ENCODE data around the gene PLXDC1. TPM values are rescaled to one million over a fixed set of nuclear protein-coding genes. Genes with fewer than 3 reads are reported as not detected.
"Not testable (repeated sequence)": the region's sequence is repeated elsewhere in the genome, so short reads cannot be mapped to it uniquely, and the experiment has no call there.

PLXDC1 gene
- total RNA-seq, 1 donor from 2014 or later: 5.4 TPM

DNA sequence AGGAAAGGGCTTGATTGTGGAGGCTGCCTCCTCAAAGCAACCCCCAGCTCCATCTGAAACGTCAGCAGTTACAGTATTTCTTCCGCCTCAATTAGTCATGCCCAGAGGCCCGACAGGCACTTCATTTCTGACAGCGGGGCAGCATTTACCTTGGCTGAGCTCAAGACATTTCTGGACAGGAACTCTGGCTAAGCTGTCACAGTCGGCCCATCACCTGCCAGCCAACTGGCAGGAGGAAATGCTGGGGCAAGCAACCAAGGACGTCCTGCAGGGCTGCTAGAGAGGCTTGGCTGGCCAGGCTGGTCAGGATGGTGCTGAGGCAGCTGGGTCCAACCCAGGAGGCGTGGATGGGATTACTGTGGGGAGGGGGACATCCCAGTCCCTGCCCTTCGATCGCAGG is 27.8 kb downstream of the PLXDC1 start:
- no peak for DNase-seq

DNA sequence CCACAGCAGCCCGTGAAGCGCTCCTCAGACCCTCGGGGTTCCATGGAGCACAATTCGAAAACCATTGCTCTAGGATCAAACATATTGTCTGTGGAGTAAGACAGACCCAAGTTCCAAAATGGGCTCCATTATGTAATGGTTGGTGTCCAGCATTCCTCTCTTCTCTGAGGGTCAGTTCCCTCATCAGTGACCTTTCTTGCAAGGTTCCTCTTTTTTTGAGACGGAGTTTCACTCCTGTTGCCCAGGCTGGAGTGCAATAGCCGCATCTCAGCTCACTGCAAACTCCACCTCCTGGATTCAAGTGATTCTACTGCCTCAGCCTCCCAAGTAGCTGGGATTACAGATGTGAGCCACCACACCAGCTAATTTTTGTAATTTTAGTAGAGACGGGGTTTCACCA is 28.4 kb downstream of the PLXDC1 start:
- no peak for DNase-seq

DNA sequence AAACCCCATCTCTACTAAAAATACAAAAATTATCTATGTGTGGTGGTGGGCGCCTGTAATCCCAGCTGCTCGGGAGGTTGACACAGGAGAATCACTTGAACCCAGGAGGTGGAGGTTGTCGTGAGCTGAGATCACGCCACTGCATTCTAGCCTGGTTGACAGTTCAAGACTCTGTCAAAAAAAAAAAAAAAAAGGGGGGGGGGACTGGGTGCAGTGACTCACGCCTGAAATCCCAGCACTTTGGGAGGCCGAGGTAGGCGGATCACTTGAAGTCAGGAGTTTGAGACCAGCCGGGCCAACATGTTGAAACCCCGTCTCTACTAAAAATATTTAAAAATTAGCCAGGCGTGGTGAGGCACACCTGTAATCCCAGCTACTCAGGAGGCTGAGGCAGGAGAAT is 29.5 kb downstream of the PLXDC1 start:
- DNase-seq: not testable (repeated sequence)

DNA sequence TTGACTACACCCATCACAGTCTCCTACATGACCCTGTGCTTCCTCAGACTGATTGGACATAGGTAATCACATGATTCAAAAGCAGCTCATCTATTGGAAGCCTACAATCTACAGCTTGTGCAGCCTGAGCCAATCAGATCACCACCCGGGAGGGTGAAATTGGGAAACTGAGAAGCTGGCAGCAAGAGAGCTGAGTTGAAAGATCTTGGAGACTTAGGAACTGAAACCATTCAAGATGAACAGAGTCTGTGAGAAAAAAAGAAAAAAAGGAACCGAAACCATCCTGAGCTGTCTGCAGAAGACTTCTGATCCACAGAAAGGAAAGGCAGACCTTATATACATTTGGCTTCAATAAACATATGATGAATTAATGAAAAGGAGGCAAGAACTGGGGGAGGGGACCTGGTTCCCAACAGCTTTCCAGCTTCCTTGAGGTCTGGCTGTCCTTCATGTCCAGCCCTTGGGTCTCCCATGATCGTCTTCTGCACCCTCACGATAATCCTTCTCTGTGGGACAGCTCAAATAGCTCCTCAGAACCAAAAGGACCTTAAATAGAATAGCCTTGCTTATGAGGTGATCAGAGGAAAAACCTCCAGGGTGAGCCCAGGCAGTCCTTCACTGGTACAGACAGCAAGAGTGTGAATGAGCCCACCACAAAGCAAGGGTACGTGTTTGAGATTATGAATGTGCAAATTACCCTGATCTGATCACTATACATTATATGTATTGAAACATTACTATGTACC is 32.6 kb downstream of the PLXDC1 start:
- no peak for DNase-seq

- no peak for DNase-seq
Observed at GRCh38 chr17:39116224-39116623, 35.2 kb downstream of the PLXDC1 start.

GRCh38 chr17:39115135-39115534 is 36.3 kb downstream of the PLXDC1 start:
- no peak for DNase-seq

DNA sequence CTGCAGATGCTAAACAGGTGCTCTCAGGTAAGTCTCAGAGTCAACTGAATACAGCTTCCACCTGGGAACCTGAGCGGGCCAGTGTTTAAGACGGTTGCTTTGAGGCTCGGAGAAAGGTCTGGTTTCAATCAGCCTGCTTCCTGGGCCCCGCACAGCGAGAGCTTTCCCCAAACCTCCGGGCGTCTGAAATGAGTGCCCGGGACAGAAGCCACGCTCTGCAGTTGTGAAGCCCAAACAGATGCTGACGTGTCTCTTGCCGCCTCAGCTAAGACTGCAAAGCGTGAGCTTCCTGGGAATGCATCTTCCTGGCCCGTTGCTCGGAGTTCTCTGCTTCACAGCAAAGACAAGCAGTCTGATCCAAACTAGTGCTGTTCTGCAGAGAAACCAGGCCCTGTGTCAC is 36.7 kb downstream of the PLXDC1 start:
- no peak for DNase-seq

GRCh38 chr17:39113871-39114270 is 37.6 kb downstream of the PLXDC1 start:
- DNase-seq: no peak

GRCh38 chr17:39110435-39111136 is 40.9 kb downstream of the PLXDC1 start:
- DNase-seq: no peak

- DNase-seq: no peak
Observed at GRCh38 chr17:39108461-39109375, 42.7 kb downstream of the PLXDC1 start.

DNA sequence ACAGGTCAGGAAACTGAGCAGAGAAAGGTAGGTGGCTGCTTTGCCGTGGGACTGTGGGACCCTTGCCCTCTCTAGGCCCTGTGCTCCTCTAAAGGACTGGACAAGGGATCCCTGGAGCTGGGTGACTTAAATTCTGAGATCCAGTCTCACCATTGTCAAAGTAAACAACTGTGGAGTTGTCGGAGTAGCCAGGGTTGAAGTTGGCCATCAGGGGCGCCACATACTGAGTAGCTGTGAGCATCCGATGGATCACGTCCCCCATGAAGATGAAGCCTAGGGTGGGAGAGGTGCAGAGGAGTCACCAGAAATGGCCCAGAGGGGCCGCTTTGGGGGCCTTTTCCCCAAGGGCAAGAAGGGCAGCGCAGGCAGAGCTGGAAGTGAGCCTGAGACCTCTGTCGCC is 43.5 kb downstream of the PLXDC1 start:
- no peak for DNase-seq

DNA sequence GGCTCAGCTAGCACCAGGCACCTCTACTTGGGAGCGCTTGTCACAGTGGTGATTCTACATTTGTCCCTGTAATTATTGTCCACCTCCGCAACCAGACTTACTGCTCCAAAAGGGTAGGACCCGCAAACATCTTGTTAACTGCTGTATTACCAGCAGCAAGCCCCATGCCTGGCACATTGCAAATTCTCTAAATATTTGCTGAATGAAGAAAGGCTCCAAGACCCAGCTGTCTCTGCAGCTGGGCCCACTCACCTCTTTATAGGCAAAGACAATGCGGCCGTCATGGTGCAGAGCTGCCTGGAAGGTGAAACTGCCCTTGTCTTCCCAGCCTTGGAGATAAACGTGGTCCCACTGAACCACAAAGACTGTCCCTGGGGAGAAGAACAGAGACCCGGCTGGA is 44.3 kb downstream of the PLXDC1 start:
- no peak for DNase-seq

- no peak for DNase-seq
Observed at GRCh38 chr17:39105705-39106104, 45.7 kb downstream of the PLXDC1 start.

GRCh38 chr17:39104657-39105056 is 46.8 kb downstream of the PLXDC1 start:
- no peak for DNase-seq

- no peak for DNase-seq
Observed at GRCh38 chr17:39104046-39104445, 47.4 kb downstream of the PLXDC1 start.

- DNase-seq: no peak
Observed at GRCh38 chr17:39101091-39101490, 50.3 kb downstream of the PLXDC1 start.

DNA sequence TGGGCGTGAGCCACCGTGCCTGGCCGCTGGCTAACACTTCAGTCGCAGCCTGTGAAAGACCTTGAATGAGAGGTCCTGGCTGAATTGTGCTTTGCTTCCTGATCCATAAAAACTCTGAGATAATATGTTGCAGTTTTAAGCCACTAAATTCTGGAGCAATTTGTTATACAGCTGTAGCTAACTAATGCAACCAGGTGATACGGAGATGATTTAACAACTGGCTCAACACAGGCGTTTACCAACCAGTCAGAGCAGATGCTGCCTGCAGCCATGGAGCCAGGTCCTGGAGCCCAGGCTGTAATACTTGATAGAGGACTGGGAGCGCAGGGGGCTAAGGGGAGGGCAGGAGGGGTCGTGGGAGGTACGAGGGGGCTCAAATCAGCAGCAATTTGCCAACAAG is 50.9 kb downstream of the PLXDC1 start:
- no peak for DNase-seq

GRCh38 chr17:39099663-39100286 is 51.7 kb downstream of the PLXDC1 start:
- peak; percentile 31 for DNase-seq

- no peak for DNase-seq
Observed at GRCh38 chr17:39098588-39098987, 52.8 kb downstream of the PLXDC1 start.

DNA sequence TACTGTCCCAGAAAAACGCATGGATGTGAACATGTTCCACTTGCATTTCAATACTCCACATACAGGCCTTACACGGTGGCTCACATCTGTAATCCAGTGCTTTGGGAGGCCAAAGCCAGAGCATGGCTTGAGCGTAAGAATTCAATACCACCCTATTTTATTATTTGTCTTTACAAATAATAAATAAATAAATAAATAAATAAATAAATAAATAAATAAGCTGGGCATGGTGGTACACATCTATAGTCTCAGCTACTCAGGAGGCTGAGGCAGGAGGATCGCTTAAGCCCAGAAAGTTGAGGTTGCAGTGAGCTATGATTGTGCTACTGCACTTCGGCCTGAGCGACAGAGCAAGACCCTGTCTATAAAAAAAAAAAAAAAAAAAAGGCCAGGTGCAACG is 53.9 kb downstream of the PLXDC1 start:
- DNase-seq: no peak

DNA sequence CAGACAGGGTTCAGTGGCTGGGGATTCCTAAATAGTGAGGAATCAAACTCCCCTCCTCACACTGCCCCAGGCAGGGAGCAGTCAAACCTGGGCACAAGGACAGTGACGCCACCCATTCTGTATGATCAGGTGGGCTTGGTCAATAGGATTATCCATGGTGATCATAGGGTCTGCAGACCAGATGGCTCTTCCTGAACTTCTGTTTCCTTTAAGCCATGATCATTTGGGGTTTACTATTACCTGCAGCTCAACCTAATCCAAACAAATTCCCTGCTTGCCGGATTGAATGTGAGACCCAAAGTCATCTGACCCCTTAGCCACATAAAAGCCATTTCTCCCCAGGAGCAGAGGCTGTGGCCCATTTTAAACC is 54.3 kb downstream of the PLXDC1 start:
- DNase-seq: no peak

DNA sequence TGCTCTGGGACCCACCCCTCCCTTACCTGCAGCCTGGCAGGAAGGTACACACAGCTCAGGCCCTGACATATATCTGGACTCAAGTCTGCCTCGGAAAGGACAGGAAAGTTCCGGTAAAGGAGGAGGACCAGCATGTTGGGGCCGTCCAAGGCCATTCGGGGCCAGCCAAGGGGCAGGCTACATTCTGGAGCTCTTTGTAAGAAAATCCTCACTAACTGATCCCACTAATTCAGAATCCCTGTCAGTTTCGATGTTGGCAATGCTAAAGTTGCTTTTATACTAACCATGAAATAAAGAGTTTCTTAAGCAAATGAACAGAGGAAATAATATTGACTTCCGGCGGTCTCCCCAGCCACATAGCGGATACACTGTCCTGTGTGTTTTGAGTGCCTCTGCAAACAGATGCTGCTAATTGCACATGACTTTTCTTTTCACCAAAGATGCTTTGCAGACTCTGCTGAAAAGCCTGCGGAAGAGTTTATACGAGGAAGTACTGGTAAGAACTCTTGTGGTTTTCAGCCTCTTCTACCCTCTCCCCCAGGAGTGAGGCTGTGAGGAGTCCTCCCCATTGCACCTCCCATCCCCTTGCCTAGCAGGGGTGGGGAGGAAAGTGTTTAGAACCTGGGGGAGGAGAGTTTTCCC is 54.8 kb downstream of the PLXDC1 start:
- DNase-seq: peak; percentile 28
